ENCODE results near the gene ZNF326. TPM values are rescaled to one million over a fixed set of nuclear protein-coding genes. Genes with fewer than 3 reads are reported as not detected.
"Not testable (repeated sequence)": the region's sequence is repeated elsewhere in the genome, so short reads cannot be mapped to it uniquely, and the experiment has no call there.

Gene ZNF326
- total RNA-seq, 1 donor from 2014 or later, result 37.3 TPM

- H3K36me3 Mint-ChIP-seq (ENCODE audit: low read depth), result no peaks in the 10 kb centered on the region
- peaks cover 24% of the 10 kb centered on the region for H3K4me1 Mint-ChIP-seq (ENCODE audit: low read depth)
- DNase-seq (ENCODE audit: low spot score), result no peak
- H3K27ac Mint-ChIP-seq, result no peak overlapping the region
- intact Hi-C loops (cut with micrococcal nuclease), result no loop called here
- no peaks in the 10 kb centered on the region for H3K27me3 Mint-ChIP-seq (ENCODE audit: insufficient read depth)
- no peaks in the 10 kb centered on the region for H3K9me3 Mint-ChIP-seq
- no peak overlapping the region for H3K4me3 Mint-ChIP-seq
Observed at GRCh38 chr1:89974696-89975470, 20.0 kb upstream of the ZNF326 start.

DNA sequence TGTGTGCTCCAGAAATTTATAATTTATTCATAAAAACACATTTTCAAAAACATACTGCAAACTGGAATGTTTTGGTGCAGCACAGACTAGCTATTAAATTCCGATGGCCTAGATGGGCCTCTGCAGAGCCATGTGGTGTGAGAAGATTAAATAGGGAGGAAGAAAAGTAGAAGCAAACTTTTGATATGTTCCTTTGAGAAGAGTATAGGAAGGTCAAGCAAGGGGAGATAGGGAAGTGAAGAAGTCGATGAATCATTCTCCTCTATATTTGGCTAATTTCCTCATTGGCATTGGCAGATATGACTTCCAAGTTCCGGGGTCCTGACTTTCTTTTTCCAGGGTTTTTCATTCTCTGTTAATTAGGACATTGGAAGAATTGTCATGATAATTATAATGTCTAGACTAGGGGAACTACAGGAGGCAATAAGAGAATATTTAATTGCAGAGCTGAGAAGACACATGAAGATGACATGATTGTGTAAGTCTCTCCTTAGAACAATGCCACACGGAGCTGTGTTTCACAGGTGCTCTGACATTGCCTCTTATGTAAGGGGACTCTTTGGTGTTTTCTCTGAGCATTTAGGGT lies 19.3 kb upstream of the ZNF326 start:
- Mint-ChIP-seq H3K4me3 (no peak overlapping the region), H3K4me1 (ENCODE audit: low read depth) (peaks cover 24% of the 10 kb centered on the region), H3K27ac (no peak overlapping the region), H3K9me3 (no peaks in the 10 kb centered on the region), H3K36me3 (ENCODE audit: low read depth) (no peaks in the 10 kb centered on the region), H3K27me3 (ENCODE audit: insufficient read depth) (no peaks in the 10 kb centered on the region)
- DNase-seq (ENCODE audit: low spot score), result no peak
- intact Hi-C loops (cut with micrococcal nuclease), result no loop called here

GRCh38 chr1:89978755-89979154 lies 16.2 kb upstream of the ZNF326 start:
- intact Hi-C loops (cut with micrococcal nuclease), result no loop called here

GRCh38 chr1:89980605-89981004 lies 14.3 kb upstream of the ZNF326 start:
- intact Hi-C loops (cut with micrococcal nuclease), result no loop called here
- H3K27me3 Mint-ChIP-seq (ENCODE audit: insufficient read depth), result peaks cover 8% of the 10 kb centered on the region
- no peaks in the 10 kb centered on the region for H3K36me3 Mint-ChIP-seq (ENCODE audit: low read depth)

More at GRCh38 chr1:89978755-89979154, 16.2 kb upstream of the ZNF326 start:
- DNase-seq (ENCODE audit: low spot score), result no peak
- Mint-ChIP-seq H3K36me3 (ENCODE audit: low read depth) (no peaks in the 10 kb centered on the region), H3K4me3 (no peak overlapping the region), H3K27me3 (ENCODE audit: insufficient read depth) (peaks cover 8% of the 10 kb centered on the region), H3K27ac (no peak overlapping the region), H3K4me1 (ENCODE audit: low read depth) (peaks cover 17% of the 10 kb centered on the region), H3K9me3 (no peaks in the 10 kb centered on the region)

DNA sequence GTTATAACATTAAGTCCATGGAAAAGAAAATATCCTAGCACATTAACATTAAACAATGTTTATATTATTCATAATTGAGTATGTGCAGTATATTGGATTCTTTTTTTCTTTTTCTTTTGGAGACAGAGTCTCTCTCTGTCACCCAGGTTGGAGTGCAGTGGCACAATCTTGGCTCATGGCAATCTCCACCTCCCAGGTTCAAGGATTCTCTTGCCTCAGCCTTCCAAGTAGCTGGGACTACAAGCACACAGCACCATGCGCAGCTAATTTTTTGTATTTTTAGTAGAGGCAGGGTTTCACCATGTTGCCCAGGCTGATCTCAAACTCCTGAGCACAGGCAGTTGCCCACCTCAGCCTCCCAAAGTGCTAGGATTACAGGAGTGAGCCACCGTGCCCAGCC lies 12.1 kb upstream of the ZNF326 start:
- H3K27ac Mint-ChIP-seq; H3K4me3 Mint-ChIP-seq; H3K4me1 Mint-ChIP-seq (ENCODE audit: low read depth); H3K36me3 Mint-ChIP-seq (ENCODE audit: low read depth); H3K9me3 Mint-ChIP-seq; intact Hi-C loops (cut with micrococcal nuclease); H3K27me3 Mint-ChIP-seq (ENCODE audit: insufficient read depth); DNase-seq (ENCODE audit: low spot score): not testable (repeated sequence)

More at GRCh38 chr1:89980605-89981004, 14.3 kb upstream of the ZNF326 start:
- Mint-ChIP-seq H3K4me1 (ENCODE audit: low read depth) (peaks cover 2% of the 10 kb centered on the region), H3K4me3 (no peak overlapping the region), H3K9me3 (no peaks in the 10 kb centered on the region), H3K27ac (no peak overlapping the region)
- no peak for DNase-seq (ENCODE audit: low spot score)

- DNase-seq (ENCODE audit: low spot score); H3K27ac Mint-ChIP-seq; H3K4me1 Mint-ChIP-seq (ENCODE audit: low read depth); H3K4me3 Mint-ChIP-seq; H3K36me3 Mint-ChIP-seq (ENCODE audit: low read depth); intact Hi-C loops (cut with micrococcal nuclease); H3K9me3 Mint-ChIP-seq: not testable (repeated sequence)
- peaks cover 11% of the 10 kb centered on the region for H3K27me3 Mint-ChIP-seq (ENCODE audit: insufficient read depth)
Observed at GRCh38 chr1:89984564-89985116, 10.3 kb upstream of the ZNF326 start.

GRCh38 chr1:89986020-89986419 lies 8.9 kb upstream of the ZNF326 start:
- no peak for DNase-seq (ENCODE audit: low spot score)
- intact Hi-C loops (cut with micrococcal nuclease), result loop anchor here (2.0 kb wide), 1 partner anchor 351 kb away; no protein-coding TSS in a partner anchor

DNA sequence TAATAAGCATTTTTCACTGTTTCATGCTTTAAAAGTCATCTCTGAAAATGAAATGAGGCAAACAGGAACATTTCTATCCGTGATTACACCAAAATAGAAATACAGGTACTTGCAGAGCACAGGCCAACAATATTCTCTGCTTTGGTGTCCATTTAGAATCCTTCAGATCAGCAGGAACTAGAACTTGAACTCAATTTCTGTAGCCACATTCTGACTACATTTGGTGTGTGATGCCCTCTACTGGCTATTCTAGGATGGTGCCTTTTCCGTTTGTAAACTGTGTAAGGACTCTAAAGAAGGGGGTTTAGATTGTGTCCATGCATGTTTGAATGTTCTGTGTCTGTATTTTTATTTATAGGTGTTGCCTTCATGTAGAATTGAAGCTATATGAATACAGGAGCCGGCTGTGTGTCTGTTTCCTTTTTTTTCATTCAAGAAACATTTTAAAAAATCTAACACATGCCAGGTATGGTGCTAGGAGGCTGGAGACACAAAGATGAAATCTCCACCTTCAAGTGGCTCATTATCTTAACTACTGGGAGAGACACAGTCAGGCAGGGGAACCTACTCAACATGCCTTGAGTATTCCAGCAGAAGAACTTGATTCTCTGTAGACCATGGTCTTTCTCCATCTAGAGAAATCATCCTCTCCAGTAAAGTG lies 7.6 kb upstream of the ZNF326 start:
- Mint-ChIP-seq H3K4me1 (ENCODE audit: low read depth) (peaks cover 11% of the 10 kb centered on the region), H3K27me3 (ENCODE audit: insufficient read depth) (peaks cover 7% of the 10 kb centered on the region), H3K4me3 (no peak overlapping the region), H3K27ac (no peak overlapping the region), H3K36me3 (ENCODE audit: low read depth) (no peaks in the 10 kb centered on the region), H3K9me3 (no peaks in the 10 kb centered on the region)
- DNase-seq (ENCODE audit: low spot score), result peak; percentile 54
- intact Hi-C loops (cut with micrococcal nuclease), result loop anchor here (1.0 to 2.0 kb wide), 8 partner anchors 144 to 504 kb away; no protein-coding TSS in a partner anchor

More at GRCh38 chr1:89986020-89986419, 8.9 kb upstream of the ZNF326 start:
- Mint-ChIP-seq H3K9me3 (no peaks in the 10 kb centered on the region), H3K27me3 (ENCODE audit: insufficient read depth) (peaks cover 11% of the 10 kb centered on the region), H3K4me3 (no peak overlapping the region), H3K4me1 (ENCODE audit: low read depth) (no peaks in the 10 kb centered on the region), H3K36me3 (ENCODE audit: low read depth) (no peaks in the 10 kb centered on the region), H3K27ac (no peak overlapping the region)

DNA sequence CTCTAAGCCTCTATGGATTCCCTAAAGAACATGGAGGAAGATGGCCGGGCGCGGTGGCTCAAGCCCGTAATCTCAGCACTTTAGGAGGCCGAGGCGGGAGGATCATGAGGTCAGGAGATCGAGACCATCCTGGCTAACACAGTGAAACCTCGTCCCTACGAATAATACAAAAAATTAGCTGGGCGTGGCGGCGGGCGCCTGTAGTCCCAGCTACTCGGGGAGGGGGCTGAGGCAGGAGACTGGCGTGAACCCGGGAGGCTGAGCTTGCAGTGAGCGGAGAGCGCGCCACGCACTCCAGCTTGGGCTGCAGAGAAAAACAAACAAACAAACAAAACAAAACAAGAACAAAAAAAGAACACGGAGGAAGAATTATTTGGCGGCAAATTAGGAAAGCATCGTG lies 5.8 kb upstream of the ZNF326 start:
- no peaks in the 10 kb centered on the region for H3K9me3 Mint-ChIP-seq
- H3K27ac Mint-ChIP-seq, result no peak overlapping the region
- no peaks in the 10 kb centered on the region for H3K36me3 Mint-ChIP-seq (ENCODE audit: low read depth)
- intact Hi-C loops (cut with micrococcal nuclease), result no loop called here
- no peak for DNase-seq (ENCODE audit: low spot score)
- H3K4me1 Mint-ChIP-seq (ENCODE audit: low read depth), result peaks cover 11% of the 10 kb centered on the region
- H3K4me3 Mint-ChIP-seq, result no peak overlapping the region
- H3K27me3 Mint-ChIP-seq (ENCODE audit: insufficient read depth), result peaks cover 3% of the 10 kb centered on the region

- H3K4me1 Mint-ChIP-seq (ENCODE audit: low read depth), result peaks cover 11% of the 10 kb centered on the region
- H3K27ac Mint-ChIP-seq, result no peak overlapping the region
- no peaks in the 10 kb centered on the region for H3K9me3 Mint-ChIP-seq
- H3K4me3 Mint-ChIP-seq, result no peak overlapping the region
- H3K36me3 Mint-ChIP-seq (ENCODE audit: low read depth), result no peaks in the 10 kb centered on the region
- intact Hi-C loops (cut with micrococcal nuclease), result no loop called here
- peaks cover 3% of the 10 kb centered on the region for H3K27me3 Mint-ChIP-seq (ENCODE audit: insufficient read depth)
- DNase-seq (ENCODE audit: low spot score), result no peak
Observed at GRCh38 chr1:89989799-89990198, 5.1 kb upstream of the ZNF326 start.

- no peak for DNase-seq (ENCODE audit: low spot score)
- H3K4me3 Mint-ChIP-seq, result no peak overlapping the region
- H3K36me3 Mint-ChIP-seq (ENCODE audit: low read depth), result no peaks in the 10 kb centered on the region
- H3K9me3 Mint-ChIP-seq, result no peaks in the 10 kb centered on the region
- intact Hi-C loops (cut with micrococcal nuclease), result no loop called here
- no peak overlapping the region for H3K27ac Mint-ChIP-seq
- peaks cover 17% of the 10 kb centered on the region for H3K4me1 Mint-ChIP-seq (ENCODE audit: low read depth)
- H3K27me3 Mint-ChIP-seq (ENCODE audit: insufficient read depth), result peaks cover 3% of the 10 kb centered on the region
Observed at GRCh38 chr1:89990976-89991831, 3.7 kb upstream of the ZNF326 start.

DNA sequence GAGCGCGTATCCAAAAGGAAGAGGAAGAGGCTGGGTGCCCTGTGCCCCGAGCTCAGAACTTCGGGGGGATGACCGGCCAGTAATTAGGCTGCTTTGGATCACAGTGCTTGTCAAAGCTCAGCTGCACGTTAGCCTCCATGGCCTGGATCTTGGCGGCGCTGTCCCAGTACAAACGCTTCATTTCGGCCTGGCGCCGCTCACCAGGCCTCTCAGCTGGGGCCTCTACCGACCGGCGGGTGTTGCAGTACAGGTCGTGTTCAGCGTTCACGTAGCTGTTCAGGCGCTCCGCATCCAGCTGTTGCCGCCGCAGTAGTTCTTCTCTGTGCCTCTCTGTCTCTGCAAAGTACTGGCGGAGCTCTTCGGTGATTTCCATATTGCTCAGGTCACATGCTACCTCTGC lies 1.4 kb upstream of the ZNF326 start:
- H3K27me3 Mint-ChIP-seq (ENCODE audit: insufficient read depth), result peaks cover 3% of the 10 kb centered on the region
- DNase-seq (ENCODE audit: low spot score), result no peak
- H3K4me1 Mint-ChIP-seq (ENCODE audit: low read depth), result peaks cover 40% of the 10 kb centered on the region
- H3K36me3 Mint-ChIP-seq (ENCODE audit: low read depth), result peaks cover 11% of the 10 kb centered on the region
- intact Hi-C loops (cut with micrococcal nuclease), result no loop called here
- no peaks in the 10 kb centered on the region for H3K9me3 Mint-ChIP-seq
- peak overlapping the region; percentile 72 for H3K4me3 Mint-ChIP-seq
- peak overlapping the region; percentile 43 for H3K27ac Mint-ChIP-seq

Measured in activated T-helper 1 cell treated with anti-CD3 and anti-CD28 coated beads, Interleukin-12 subunit alpha, Interleukin-12 subunit beta, Interleukin-2, Interleukin-4 antibody, amounts not matched to agents 30 ng/mL and 10 ng/mL and 1 ng/mL, durations not matched to agents 14 hours and 24 hours and 36 hours (primary cell).